ENCODE results near the gene RAPSN. TPM values are rescaled to one million over a fixed set of nuclear protein-coding genes. Genes with fewer than 3 reads are reported as not detected.

Gene RAPSN
- total RNA-seq (not detected in 2 replicates), polyA plus RNA-seq (not detected in 2 replicates)

- Histone ChIP-seq H3K4me3 (no peak within 1 kb of the TSS), H3K27me3 (no peaks in the 10 kb centered on the region), H3K9me3 (ENCODE audit: low read depth) (no peaks in the 10 kb centered on the region), H3K36me3 (no peaks in the 10 kb centered on the region), H3K27ac (no peak within 1 kb of the TSS), H3K4me1 (ENCODE audit: low read depth) (no peaks in the 10 kb centered on the region)
- no peak for DNase-seq (ENCODE audit: low read depth in 1 of 2, low spot score in 1 of 2)
- TF ChIP-seq CTCF (IDR thresholded peaks at IDR 0.05; ENCODE audit: low read depth, low read length): no peak
These were observed at the start of gene RAPSN for GRCh38 chr11:47448566-47449427. RAPSN (minus strand) TSS chr11:47449136; CDS start chr11:47448964, 172 bp downstream.

DNA sequence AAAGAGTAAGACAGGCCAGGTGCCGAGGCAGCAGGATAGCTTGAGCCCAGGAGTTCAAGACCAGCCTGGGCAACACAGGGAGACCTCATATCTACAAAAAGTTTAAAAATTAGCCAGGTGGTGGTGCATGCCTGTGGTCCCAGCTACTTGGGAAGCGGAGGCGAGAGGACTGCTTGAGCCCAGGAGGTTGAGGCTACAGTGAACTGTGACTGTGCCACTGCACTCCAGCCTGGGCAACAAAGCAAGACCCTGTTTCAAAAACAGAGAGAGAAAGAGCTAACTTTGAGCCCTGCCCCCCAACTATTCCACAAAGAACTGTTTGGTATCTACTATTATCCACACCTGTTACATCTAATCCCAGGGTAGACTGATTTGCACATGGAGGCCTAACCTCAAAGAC is 49.2 kb upstream of the RAPSN start:
- no peak overlapping the region for H3K27ac ChIP-seq
- H3K9me3 ChIP-seq (ENCODE audit: low read depth): no peaks in the 10 kb centered on the region
- DNase-seq (ENCODE audit: low read depth in 1 of 2, low spot score in 1 of 2): no peak
- H3K36me3 ChIP-seq: no peaks in the 10 kb centered on the region
- no peak overlapping the region for H3K4me3 ChIP-seq
- TF ChIP-seq CTCF (IDR thresholded peaks at IDR 0.05; ENCODE audit: low read depth, low read length): no peak
- H3K4me1 ChIP-seq (ENCODE audit: low read depth): peaks cover 51% of the 10 kb centered on the region
- H3K27me3 ChIP-seq: no peaks in the 10 kb centered on the region

- Histone ChIP-seq H3K4me1 (ENCODE audit: low read depth) (peaks cover 50% of the 10 kb centered on the region), H3K4me3 (no peak overlapping the region), H3K27me3 (no peaks in the 10 kb centered on the region), H3K9me3 (ENCODE audit: low read depth) (no peaks in the 10 kb centered on the region), H3K36me3 (no peaks in the 10 kb centered on the region), H3K27ac (no peak overlapping the region)
- no peak for TF ChIP-seq CTCF (IDR thresholded peaks at IDR 0.05; ENCODE audit: low read depth, low read length)
- no peak for DNase-seq (ENCODE audit: low read depth in 1 of 2, low spot score in 1 of 2)
These were observed 47.9 kb upstream of the RAPSN start for GRCh38 chr11:47496808-47497207.

DNA sequence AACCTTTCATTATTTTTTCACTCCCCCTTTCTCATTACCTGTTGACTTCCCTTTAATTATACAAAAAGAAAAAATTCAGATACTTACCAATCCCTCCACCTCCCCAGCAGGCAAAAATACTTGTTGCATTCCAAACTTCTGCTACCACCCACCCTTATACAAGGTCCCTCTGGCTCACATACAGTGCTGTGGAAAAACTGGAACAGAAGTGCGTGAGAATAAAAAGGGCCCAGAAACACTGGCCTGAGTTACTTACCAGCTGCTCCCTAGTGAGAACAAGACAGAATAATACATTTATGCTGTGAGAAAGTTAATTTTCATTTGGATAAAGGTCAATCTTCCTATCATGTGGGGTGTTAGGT is 46.9 kb upstream of the RAPSN start:
- Histone ChIP-seq H3K4me1 (ENCODE audit: low read depth) (peaks cover 43% of the 10 kb centered on the region), H3K27me3 (no peaks in the 10 kb centered on the region), H3K36me3 (no peaks in the 10 kb centered on the region), H3K9me3 (ENCODE audit: low read depth) (no peaks in the 10 kb centered on the region), H3K27ac (peak overlapping the region; percentile 37), H3K4me3 (no peak overlapping the region)
- DNase-seq (ENCODE audit: low read depth in 1 of 2, low spot score in 1 of 2): no peak
- no peak for TF ChIP-seq CTCF (IDR thresholded peaks at IDR 0.05; ENCODE audit: low read depth, low read length)

DNA sequence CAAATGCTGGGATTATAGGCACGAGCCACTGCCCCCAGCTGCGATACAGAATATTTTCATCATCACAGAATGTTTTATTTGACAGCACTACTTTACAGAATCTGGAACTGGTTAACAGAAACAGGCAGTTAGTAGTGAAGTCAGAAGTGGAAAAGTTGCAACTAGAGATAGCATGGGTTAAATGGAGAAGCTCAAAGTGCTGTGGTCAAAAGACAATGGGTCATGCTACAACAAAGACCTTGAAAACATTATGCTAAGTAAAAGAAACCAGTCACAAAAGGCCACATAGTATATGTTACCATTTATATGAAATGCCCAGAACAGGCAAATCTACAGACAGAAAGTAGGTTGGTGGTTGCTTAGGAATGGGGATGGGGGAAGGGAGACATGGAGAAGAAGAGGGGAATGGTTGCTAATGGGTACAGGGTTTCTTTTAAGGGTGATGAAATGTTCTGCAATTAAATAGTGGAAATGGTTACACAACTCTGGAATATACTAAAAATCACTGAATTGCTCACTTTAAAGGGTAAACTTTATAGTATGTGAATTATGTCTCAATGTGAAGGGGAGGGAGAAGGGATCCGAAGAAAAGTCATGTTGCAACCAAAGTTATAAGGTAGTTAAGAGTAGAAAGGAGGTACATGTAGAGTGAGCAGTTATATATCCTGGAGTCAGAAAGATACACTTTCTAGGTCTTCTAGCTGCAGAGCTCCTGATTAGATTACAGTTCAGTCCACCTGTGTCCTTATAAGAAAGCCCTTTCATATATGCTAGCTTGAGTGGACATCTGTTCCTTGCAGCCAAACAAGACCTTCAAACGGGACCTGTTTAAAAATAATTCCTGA is 46.3 kb upstream of the RAPSN start:
- no peak overlapping the region for H3K4me3 ChIP-seq
- peak in 1 of 2 donors; percentile 83 for DNase-seq (ENCODE audit: low read depth in 1 of 2, low spot score in 1 of 2)
- no peaks in the 10 kb centered on the region for H3K27me3 ChIP-seq
- no peak overlapping the region for H3K27ac ChIP-seq
- TF ChIP-seq CTCF (IDR thresholded peaks at IDR 0.05; ENCODE audit: low read depth, low read length): no peak
- H3K9me3 ChIP-seq (ENCODE audit: low read depth): no peaks in the 10 kb centered on the region
- peaks cover 37% of the 10 kb centered on the region for H3K4me1 ChIP-seq (ENCODE audit: low read depth)
- no peaks in the 10 kb centered on the region for H3K36me3 ChIP-seq

Data from cardiac muscle cell (in vitro differentiated cells and primary cell).